ENCODE results near the gene SMIM5. TPM values are rescaled to one million over a fixed set of nuclear protein-coding genes. Genes with fewer than 3 reads are reported as not detected.
A peak's percentile ranks its signal among the peaks of the same experiment; 100 is the strongest.

Gene SMIM5
- total and polyA plus RNA-seq, 9 of the 15 experiments (the other 6 are each of a cell fraction or from before 2014, with no cell fraction given): 0.08 TPM; not detected in 8

GRCh38 chr17:75619506-75620431 lies 13.5 kb upstream of the SMIM5 start (continued):
- TF ChIP-seq CTCF (IDR thresholded peaks at IDR 0.05 in 2 of 3, conservative IDR thresholded peaks at IDR 0.05 in 1 of 3; ENCODE audit: insufficient read depth in 2 of 3, low read depth in 1 of 3, low read length in 3 of 3): peak; percentile 65 to 79 (median 74)
- peak; percentile 46; the same call in 1 of the 2 replicates for TF ChIP-seq TFAP4 (CRISPR knock-in tag; IDR thresholded peaks at IDR 0.05; ENCODE audit: borderline replicate concordance)
- TF ChIP-seq NRF1 (conservative IDR thresholded peaks at IDR 0.05 in 1 of 2, IDR thresholded peaks at IDR 0.05 in 1 of 2): peak; percentile 73 to 79
- no peak for TF ChIP-seq BRCA1 (IDR thresholded peaks at IDR 0.05)
- TF ChIP-seq BRCA1 (CRISPR knock-in tag; IDR thresholded peaks at IDR 0.05): no peak
- TF ChIP-seq ARID4B (CRISPR knock-in tag; IDR thresholded peaks at IDR 0.05): peak; percentile 46; the same call in 1 of the 2 replicates
- 0 out of 2 replicates have a peak, but pooled peaks have one; percentile 1 for TF ChIP-seq CBFB (CRISPR knock-in tag; IDR thresholded peaks at IDR 0.05)
- peak; percentile 35; the same call in 1 of the 2 replicates for TF ChIP-seq SMC3 (conservative IDR thresholded peaks at IDR 0.05; ENCODE audit: insufficient read depth, low read depth, low read length)
- peak; percentile 27; the same call in 1 of the 2 replicates for TF ChIP-seq REST (IDR thresholded peaks at IDR 0.05; ENCODE audit: borderline replicate concordance)
- TF ChIP-seq REST (CRISPR knock-in tag; IDR thresholded peaks at IDR 0.05; ENCODE audit: low read depth): no peak
